ENCODE results near the gene DYNC1LI1. TPM values are rescaled to one million over a fixed set of nuclear protein-coding genes. Genes with fewer than 3 reads are reported as not detected.

DYNC1LI1 gene
- total RNA-seq, 1 donor from 2014 or later, result 181 TPM

DNA sequence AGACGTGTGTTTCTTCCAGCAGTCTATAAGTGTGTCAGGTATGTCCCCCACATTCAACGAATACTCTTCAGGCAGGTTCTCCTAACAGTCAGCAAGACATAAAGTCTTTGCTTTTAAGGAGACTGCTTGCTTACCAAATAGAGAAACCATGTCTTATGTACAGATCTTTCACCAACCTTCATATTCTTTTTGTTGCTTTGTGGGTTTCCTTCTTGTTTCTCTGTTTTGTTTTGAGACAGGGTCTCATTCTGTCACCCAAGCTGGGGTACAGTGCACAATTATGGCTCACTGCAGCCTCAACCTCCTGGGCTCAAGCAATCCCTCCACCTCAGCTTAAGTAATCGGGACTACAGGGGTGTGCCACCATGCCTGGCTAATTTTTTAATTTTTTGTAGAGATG, 14.3 kb downstream of the DYNC1LI1 start:
- H3K36me3 Mint-ChIP-seq (ENCODE audit: unreplicated experiment), result no peaks in the 10 kb centered on the region
- H3K9me3 Mint-ChIP-seq (ENCODE audit: unreplicated experiment), result peaks cover 4% of the 10 kb centered on the region
- H3K4me1 Mint-ChIP-seq (ENCODE audit: low read depth, unreplicated experiment), result peaks cover 22% of the 10 kb centered on the region
- H3K4me3 Mint-ChIP-seq (ENCODE audit: unreplicated experiment), result peak overlapping the region; percentile 50
- TF ChIP-seq, protein P1, sequence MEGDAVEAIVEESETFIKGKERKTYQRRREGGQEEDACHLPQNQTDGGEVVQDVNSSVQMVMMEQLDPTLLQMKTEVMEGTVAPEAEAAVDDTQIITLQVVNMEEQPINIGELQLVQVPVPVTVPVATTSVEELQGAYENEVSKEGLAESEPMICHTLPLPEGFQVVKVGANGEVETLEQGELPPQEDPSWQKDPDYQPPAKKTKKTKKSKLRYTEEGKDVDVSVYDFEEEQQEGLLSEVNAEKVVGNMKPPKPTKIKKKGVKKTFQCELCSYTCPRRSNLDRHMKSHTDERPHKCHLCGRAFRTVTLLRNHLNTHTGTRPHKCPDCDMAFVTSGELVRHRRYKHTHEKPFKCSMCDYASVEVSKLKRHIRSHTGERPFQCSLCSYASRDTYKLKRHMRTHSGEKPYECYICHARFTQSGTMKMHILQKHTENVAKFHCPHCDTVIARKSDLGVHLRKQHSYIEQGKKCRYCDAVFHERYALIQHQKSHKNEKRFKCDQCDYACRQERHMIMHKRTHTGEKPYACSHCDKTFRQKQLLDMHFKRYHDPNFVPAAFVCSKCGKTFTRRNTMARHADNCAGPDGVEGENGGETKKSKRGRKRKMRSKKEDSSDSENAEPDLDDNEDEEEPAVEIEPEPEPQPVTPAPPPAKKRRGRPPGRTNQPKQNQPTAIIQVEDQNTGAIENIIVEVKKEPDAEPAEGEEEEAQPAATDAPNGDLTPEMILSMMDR (IDR thresholded peaks at IDR 0.05; ENCODE audit: partially characterized antibody, unreplicated experiment), result no peak
- no peak for DNase-seq
- peak overlapping the region; percentile 29 for H3K27ac Mint-ChIP-seq (ENCODE audit: unreplicated experiment)
- H3K27me3 Mint-ChIP-seq (ENCODE audit: unreplicated experiment), result peaks cover 4% of the 10 kb centered on the region

DNA sequence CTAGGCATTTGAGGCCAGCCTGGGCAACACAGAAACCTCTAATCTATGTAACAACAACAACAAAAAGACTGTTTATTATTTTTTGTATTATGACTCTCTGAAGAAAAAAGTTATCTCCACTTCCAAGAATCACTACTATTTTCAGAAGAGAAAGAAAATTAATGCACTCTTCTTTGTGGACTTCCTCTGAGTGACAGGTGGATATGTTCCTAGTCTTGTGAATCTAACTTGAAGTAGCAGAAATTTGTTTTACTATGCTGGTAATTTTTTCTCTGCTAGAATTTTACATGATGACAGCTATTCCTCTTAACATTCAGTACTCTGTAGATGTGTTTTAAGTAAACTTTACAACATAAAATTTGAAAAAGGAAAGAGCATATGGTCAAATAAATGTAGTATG, 16.7 kb downstream of the DYNC1LI1 start:
- Mint-ChIP-seq H3K4me1 (ENCODE audit: low read depth, unreplicated experiment) (peaks cover 27% of the 10 kb centered on the region), H3K27ac (ENCODE audit: unreplicated experiment) (no peak overlapping the region), H3K9me3 (ENCODE audit: unreplicated experiment) (peaks cover 4% of the 10 kb centered on the region), H3K36me3 (ENCODE audit: unreplicated experiment) (no peaks in the 10 kb centered on the region), H3K27me3 (ENCODE audit: unreplicated experiment) (peaks cover 4% of the 10 kb centered on the region), H3K4me3 (ENCODE audit: unreplicated experiment) (no peak overlapping the region)
- TF ChIP-seq, protein P1 (IDR thresholded peaks at IDR 0.05; ENCODE audit: partially characterized antibody, unreplicated experiment), result no peak
- DNase-seq, result no peak

DNA sequence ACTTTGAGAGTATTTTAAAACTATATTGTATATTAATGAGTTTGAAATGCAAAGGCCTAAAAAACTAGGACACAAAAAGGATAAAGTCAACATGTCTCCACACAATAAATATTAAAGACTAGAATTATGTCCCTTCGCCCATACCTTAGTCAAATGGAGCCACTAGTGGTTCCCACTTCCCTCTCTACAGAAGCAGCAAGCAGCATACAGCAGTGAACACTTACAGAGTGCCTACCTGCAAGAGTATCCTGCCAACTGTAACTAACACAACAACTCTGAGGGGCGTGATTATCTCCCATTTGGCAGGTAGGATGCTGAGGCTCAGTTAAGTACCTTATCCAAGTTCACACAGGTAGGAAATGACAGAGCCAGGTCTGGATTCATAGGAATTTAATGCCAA, 17.2 kb downstream of the DYNC1LI1 start:
- Mint-ChIP-seq H3K9me3 (ENCODE audit: unreplicated experiment) (peaks cover 4% of the 10 kb centered on the region), H3K4me3 (ENCODE audit: unreplicated experiment) (no peak overlapping the region), H3K27me3 (ENCODE audit: unreplicated experiment) (peaks cover 4% of the 10 kb centered on the region), H3K4me1 (ENCODE audit: low read depth, unreplicated experiment) (peaks cover 27% of the 10 kb centered on the region), H3K36me3 (ENCODE audit: unreplicated experiment) (no peaks in the 10 kb centered on the region), H3K27ac (ENCODE audit: unreplicated experiment) (no peak overlapping the region)
- no peak for DNase-seq
- TF ChIP-seq, protein P1 (IDR thresholded peaks at IDR 0.05; ENCODE audit: partially characterized antibody, unreplicated experiment), result no peak

DNA sequence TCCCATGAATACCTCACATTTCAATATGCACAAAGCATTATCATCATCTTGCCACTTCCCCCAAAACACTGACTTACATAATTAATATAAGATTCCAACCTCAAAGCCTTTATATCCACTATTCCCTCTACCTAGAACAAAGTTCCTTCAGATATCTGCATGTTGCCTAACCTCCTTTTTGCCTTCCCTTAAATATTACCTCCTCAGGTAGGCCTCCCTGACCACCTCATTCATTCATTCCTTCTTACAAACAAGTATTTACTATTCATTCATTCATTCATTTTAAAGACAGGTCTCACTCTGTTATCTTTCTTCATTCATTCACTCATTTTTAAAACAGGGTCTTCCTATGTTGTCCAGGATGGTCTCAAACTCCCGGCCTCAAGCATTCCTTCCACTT, 18.6 kb downstream of the DYNC1LI1 start:
- peaks cover 35% of the 10 kb centered on the region for H3K4me1 Mint-ChIP-seq (ENCODE audit: low read depth, unreplicated experiment)
- no peak overlapping the region for H3K27ac Mint-ChIP-seq (ENCODE audit: unreplicated experiment)
- TF ChIP-seq, protein P1 (IDR thresholded peaks at IDR 0.05; ENCODE audit: partially characterized antibody, unreplicated experiment), result no peak
- peaks cover 4% of the 10 kb centered on the region for H3K27me3 Mint-ChIP-seq (ENCODE audit: unreplicated experiment)
- H3K4me3 Mint-ChIP-seq (ENCODE audit: unreplicated experiment), result no peak overlapping the region
- no peaks in the 10 kb centered on the region for H3K36me3 Mint-ChIP-seq (ENCODE audit: unreplicated experiment)
- DNase-seq, result no peak
- peaks cover 4% of the 10 kb centered on the region for H3K9me3 Mint-ChIP-seq (ENCODE audit: unreplicated experiment)

GRCh38 chr3:32551496-32551895, 19.2 kb downstream of the DYNC1LI1 start:
- Mint-ChIP-seq H3K27me3 (ENCODE audit: unreplicated experiment) (peaks cover 4% of the 10 kb centered on the region), H3K36me3 (ENCODE audit: unreplicated experiment) (no peaks in the 10 kb centered on the region), H3K4me1 (ENCODE audit: low read depth, unreplicated experiment) (peaks cover 33% of the 10 kb centered on the region), H3K4me3 (ENCODE audit: unreplicated experiment) (no peak overlapping the region), H3K9me3 (ENCODE audit: unreplicated experiment) (peaks cover 4% of the 10 kb centered on the region), H3K27ac (ENCODE audit: unreplicated experiment) (no peak overlapping the region)
- DNase-seq, result no peak
- TF ChIP-seq, protein P1 (IDR thresholded peaks at IDR 0.05; ENCODE audit: partially characterized antibody, unreplicated experiment), result no peak

All from glutamatergic neuron (in vitro differentiated cells).